BLaER1 (cell line): ENCODE data around the gene BIRC3.
A peak's percentile ranks its signal among the peaks of the same experiment; 100 is the strongest.

ENCODE experiments used
- H3K27ac ChIP-seq: shearing (Covaris generic); formaldehyde crosslinking; 2 replicates; pipeline ENCODE4 v1.8.1; 2022
- H3K27me3 ChIP-seq: shearing (Covaris generic); formaldehyde crosslinking; 2 replicates; pipeline ENCODE4 v1.8.1; 2022
- H3K36me3 ChIP-seq: shearing (Covaris generic); formaldehyde crosslinking; 2 replicates; pipeline ENCODE4 v1.8.1; 2022
- H3K4me1 ChIP-seq: shearing (Covaris generic); formaldehyde crosslinking; 2 replicates; pipeline ENCODE4 v1.8.1; 2022
- H3K4me2 ChIP-seq: shearing (Covaris generic); formaldehyde crosslinking; 2 replicates; pipeline ENCODE4 v1.8.1; 2022
- H3K4me3 ChIP-seq: shearing (Covaris generic); formaldehyde crosslinking; 2 replicates; pipeline ENCODE4 v1.8.1; 2022
- H3K9ac ChIP-seq: shearing (Covaris generic); formaldehyde crosslinking; 2 replicates; pipeline ENCODE4 v1.8.1; 2022
- H3K9me3 ChIP-seq: shearing (Covaris generic); formaldehyde crosslinking; 2 replicates; pipeline ENCODE4 v1.8.1; 2022
- H4K20me1 ChIP-seq: shearing (Covaris generic); formaldehyde crosslinking; 2 replicates; pipeline ENCODE4 v1.8.1; 2022
- Cebpa-rat ChIP-seq: shearing (Covaris generic); IDR thresholded peaks from 2 replicates; pipeline ENCODE4 v1.8.1; 2022

Gene BIRC3

DNA sequence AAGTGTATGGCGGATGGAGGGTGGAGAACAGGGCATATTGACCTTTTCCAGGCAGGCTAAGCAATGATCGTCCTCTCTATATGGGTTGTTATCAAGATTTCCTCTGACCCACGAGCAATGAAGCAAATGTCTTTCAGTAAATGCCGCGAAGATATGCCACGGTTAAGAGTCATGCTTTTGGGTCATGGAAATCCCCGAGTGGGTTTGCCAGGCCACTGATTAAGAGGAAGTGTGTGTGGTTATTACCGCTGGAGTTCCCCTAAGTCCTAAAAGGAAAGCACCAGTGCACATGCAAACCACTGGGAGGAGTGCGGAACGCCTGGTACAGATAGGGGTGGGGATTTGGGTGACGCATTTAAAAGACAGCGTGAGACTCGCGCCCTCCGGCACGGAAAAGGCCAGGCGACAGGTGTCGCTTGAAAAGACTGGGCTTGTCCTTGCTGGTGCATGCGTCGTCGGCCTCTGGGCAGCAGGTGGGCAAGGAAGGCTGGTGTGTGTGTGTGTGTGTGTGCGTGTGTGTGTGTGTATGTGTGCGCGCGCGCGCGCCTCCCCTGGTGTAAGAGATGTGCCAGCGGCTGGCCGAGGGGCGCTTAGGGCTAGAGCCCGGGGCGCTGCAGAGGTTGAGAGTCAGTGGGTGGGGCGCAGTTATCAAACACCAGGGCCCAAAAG, at the start of gene BIRC3:
TSS of gene BIRC3 (plus strand) at position 386 of the 669 bp plus-strand sequence. CDS start 7,026 bp downstream, outside the sequence.
- TF ChIP-seq Cebpa-rat, result no peak
- H4K20me1 ChIP-seq, result no peaks in the 10 kb centered on the region
- no peak within 1 kb of the TSS for H3K27ac ChIP-seq
- H3K4me3 ChIP-seq, result peak within 1 kb of the TSS; percentile 66
- H3K27me3 ChIP-seq, result no peaks in the 10 kb centered on the region
- H3K4me1 ChIP-seq, result peaks cover 37% of the 10 kb centered on the region
- no peaks in the 10 kb centered on the region for H3K9me3 ChIP-seq
- peak within 1 kb of the TSS; percentile 92 for H3K4me2 ChIP-seq
- H3K9ac ChIP-seq, result peak within 1 kb of the TSS; percentile 39; the same call in 1 of the 2 replicates
- H3K36me3 ChIP-seq, result no peaks in the 10 kb centered on the region

- no peak overlapping the region for H3K4me3 ChIP-seq
- H3K9me3 ChIP-seq, result no peaks in the 10 kb centered on the region
- H3K27me3 ChIP-seq, result no peaks in the 10 kb centered on the region
- no peak overlapping the region for H3K9ac ChIP-seq
- no peaks in the 10 kb centered on the region for H3K4me1 ChIP-seq
- H3K4me2 ChIP-seq, result no peak overlapping the region
- H3K27ac ChIP-seq, result no peak overlapping the region
- TF ChIP-seq Cebpa-rat, result no peak
- no peaks in the 10 kb centered on the region for H3K36me3 ChIP-seq
- no peaks in the 10 kb centered on the region for H4K20me1 ChIP-seq
These were observed 49.7 kb upstream of the BIRC3 start for GRCh38 chr11:102267609-102268008.

DNA sequence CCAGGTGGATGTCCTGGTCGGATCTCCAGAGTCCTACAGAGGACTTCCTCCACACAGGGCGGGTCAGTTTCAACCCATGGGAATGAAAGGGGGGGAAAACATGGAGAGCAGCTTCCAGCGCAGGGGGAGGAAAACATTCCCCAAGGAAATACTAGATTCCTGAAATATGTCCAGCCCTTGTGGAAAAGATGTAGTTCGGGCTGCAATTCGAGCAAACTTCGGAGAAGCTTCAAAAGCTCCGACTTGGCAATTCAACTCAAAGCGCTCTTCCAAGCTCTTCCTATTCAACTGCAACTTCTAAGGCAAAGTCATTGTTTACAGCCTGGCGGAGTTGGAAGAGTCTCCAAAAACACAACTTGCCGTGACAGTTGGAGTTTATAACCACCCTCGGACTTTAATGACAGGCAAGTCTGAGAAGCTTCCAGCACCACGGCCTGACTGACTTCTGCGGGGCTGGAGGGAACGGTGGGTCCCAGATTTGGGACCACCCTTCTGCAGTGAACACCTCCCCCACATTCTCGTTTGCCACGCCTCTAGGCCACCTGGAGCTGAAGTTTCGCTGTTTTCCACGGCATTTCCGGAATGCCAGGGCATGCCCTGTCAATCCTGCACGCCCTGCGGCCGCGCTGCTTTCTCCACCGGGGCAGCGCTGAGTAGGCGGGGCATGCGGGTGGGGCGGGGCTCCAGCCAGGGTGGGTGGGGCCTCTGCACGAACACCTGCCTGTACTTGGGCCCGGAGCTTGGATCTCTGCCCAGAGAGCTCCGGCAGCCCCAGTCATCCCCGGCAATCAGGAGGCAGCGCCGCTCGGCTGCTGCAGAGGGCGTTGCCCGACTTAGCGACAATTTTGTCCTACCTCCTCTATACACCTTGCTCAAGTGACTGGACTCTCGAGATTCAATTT, 49.0 kb upstream of the BIRC3 start:
- H4K20me1 ChIP-seq, result no peaks in the 10 kb centered on the region
- TF ChIP-seq Cebpa-rat, result no peak
- no peaks in the 10 kb centered on the region for H3K4me1 ChIP-seq
- H3K27me3 ChIP-seq, result no peaks in the 10 kb centered on the region
- no peak overlapping the region for H3K27ac ChIP-seq
- no peak overlapping the region for H3K9ac ChIP-seq
- H3K36me3 ChIP-seq, result no peaks in the 10 kb centered on the region
- no peak overlapping the region for H3K4me2 ChIP-seq
- H3K4me3 ChIP-seq, result no peak overlapping the region
- H3K9me3 ChIP-seq, result no peaks in the 10 kb centered on the region

DNA sequence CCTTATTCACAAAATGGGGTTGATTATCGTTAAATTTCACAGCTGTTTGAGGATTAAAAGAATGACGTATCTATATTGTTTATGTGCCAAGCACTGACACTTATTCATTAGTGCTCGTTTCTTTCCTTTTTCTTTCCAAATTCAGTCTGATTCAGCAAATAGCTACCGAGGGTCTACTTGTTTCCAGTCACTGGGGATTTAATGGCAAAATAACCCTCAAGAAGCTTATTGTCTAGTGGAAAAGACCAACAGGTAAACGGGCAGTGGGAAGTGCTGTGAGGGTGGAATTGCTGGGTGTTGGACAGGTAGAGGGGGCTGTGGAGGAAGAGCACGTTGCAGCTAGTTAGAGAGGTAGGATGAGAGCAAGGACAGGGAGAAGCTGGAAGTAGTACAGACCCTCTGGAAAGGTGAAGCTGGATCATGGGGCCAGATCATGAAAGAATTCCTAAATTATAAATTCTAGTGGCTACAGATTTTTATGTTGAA, 48.3 kb upstream of the BIRC3 start:
- Histone ChIP-seq H3K4me3 (no peak overlapping the region), H3K27ac (no peak overlapping the region), H3K4me2 (no peak overlapping the region), H3K9ac (no peak overlapping the region), H4K20me1 (no peaks in the 10 kb centered on the region), H3K27me3 (no peaks in the 10 kb centered on the region), H3K9me3 (no peaks in the 10 kb centered on the region), H3K36me3 (no peaks in the 10 kb centered on the region), H3K4me1 (no peaks in the 10 kb centered on the region)
- TF ChIP-seq Cebpa-rat, result no peak

- no peaks in the 10 kb centered on the region for H3K36me3 ChIP-seq
- TF ChIP-seq Cebpa-rat, result no peak
- H3K9me3 ChIP-seq, result no peaks in the 10 kb centered on the region
- H3K27ac ChIP-seq, result no peak overlapping the region
- no peaks in the 10 kb centered on the region for H3K27me3 ChIP-seq
- no peaks in the 10 kb centered on the region for H4K20me1 ChIP-seq
- no peak overlapping the region for H3K4me2 ChIP-seq
- no peak overlapping the region for H3K4me3 ChIP-seq
- H3K9ac ChIP-seq, result no peak overlapping the region
- H3K4me1 ChIP-seq, result no peaks in the 10 kb centered on the region
These were observed 47.4 kb upstream of the BIRC3 start for GRCh38 chr11:102269927-102270326.

DNA sequence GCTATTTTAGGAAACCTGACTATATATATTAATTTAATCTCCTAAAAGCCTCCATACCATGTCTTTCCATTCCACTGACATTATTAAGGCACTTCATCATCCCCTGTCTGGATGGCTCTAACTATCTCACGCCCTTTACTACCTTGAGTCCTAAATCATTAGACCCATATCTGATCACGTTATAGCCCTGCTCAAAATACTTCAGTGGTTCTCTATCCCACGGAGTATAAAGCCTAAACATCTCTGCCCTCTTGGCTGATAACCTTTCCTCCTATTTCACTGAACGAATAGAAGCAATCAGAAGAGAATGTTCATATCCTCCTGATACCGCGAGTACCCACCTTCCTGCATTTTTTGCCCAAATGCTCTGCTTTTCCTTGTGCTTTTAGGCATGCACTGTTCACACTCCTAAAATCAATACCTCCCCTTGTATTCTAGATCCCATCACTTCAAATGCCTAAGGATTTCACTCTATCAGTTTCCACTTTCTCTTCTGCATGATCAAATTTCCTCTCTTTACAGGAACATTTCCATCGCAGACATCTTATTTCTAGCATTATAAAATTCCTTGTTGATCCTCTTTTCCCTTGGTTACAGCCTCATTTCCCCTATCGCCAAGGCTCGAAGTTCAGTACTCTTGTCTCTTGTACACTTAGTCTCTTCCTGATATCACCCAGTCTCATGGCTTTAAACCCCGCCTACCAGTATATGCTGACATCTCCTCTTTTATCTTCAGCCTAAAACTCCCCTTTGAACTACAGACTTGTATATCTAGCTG, 45.0 kb upstream of the BIRC3 start:
- H3K4me3 ChIP-seq, result no peak overlapping the region
- H3K9me3 ChIP-seq, result no peaks in the 10 kb centered on the region
- no peaks in the 10 kb centered on the region for H3K36me3 ChIP-seq
- H3K27me3 ChIP-seq, result no peaks in the 10 kb centered on the region
- no peak overlapping the region for H3K27ac ChIP-seq
- no peak for TF ChIP-seq Cebpa-rat
- H3K4me1 ChIP-seq, result no peaks in the 10 kb centered on the region
- no peak overlapping the region for H3K9ac ChIP-seq
- H3K4me2 ChIP-seq, result no peak overlapping the region
- H4K20me1 ChIP-seq, result no peaks in the 10 kb centered on the region

- H3K27ac ChIP-seq, result no peak overlapping the region
- no peaks in the 10 kb centered on the region for H3K36me3 ChIP-seq
- H3K9ac ChIP-seq, result no peak overlapping the region
- no peak overlapping the region for H3K4me2 ChIP-seq
- no peak overlapping the region for H3K4me3 ChIP-seq
- no peaks in the 10 kb centered on the region for H3K9me3 ChIP-seq
- H3K27me3 ChIP-seq, result no peaks in the 10 kb centered on the region
- TF ChIP-seq Cebpa-rat, result no peak
- H3K4me1 ChIP-seq, result no peaks in the 10 kb centered on the region
- no peaks in the 10 kb centered on the region for H4K20me1 ChIP-seq
These were observed 42.7 kb upstream of the BIRC3 start for GRCh38 chr11:102274628-102275027.

DNA sequence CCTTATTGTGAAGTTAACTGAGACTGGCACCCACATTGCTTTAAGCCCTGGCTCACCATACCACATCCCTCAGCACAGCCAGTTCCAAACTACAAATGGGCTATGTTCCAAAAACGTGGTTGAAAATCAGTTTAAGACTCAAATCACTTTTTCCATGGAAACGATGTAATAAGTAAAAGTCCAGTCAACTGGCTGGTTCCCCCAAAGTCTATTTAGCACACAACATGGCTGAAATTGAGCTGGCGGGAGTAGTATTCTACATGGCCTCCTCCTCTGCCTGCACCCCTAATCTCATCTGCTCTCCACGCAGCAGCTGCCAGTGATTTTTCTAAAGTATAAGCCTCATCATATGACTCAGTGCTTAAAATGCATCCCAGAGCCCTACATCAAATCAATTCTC, 40.9 kb upstream of the BIRC3 start:
- no peak for TF ChIP-seq Cebpa-rat
- Histone ChIP-seq H3K9me3 (no peaks in the 10 kb centered on the region), H3K36me3 (no peaks in the 10 kb centered on the region), H3K4me1 (no peaks in the 10 kb centered on the region), H3K27me3 (no peaks in the 10 kb centered on the region), H4K20me1 (no peaks in the 10 kb centered on the region), H3K9ac (no peak overlapping the region), H3K4me2 (no peak overlapping the region), H3K4me3 (no peak overlapping the region), H3K27ac (no peak overlapping the region)

DNA sequence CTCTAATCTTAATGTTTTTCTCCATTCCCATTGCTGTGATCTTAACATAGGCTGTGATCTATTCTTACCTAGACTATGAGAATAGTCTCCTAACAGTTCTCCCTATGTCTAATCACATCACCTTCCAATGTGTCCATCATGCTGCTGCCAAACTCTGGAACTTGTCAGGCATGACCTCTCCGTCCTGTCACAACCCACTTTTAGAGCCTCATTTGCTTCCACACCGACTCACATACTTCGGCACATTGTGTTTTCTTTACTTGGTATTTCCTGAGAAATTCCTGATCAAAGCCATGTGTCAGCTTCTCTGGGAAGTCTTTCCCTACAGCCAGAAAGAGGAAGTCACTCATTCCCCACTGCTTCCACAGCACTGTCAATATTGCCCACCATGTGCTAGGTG, 40.5 kb upstream of the BIRC3 start:
- Histone ChIP-seq H3K4me3 (no peak overlapping the region), H3K4me2 (no peak overlapping the region), H3K9me3 (no peaks in the 10 kb centered on the region), H3K36me3 (no peaks in the 10 kb centered on the region), H4K20me1 (no peaks in the 10 kb centered on the region), H3K9ac (no peak overlapping the region), H3K4me1 (no peaks in the 10 kb centered on the region), H3K27me3 (no peaks in the 10 kb centered on the region), H3K27ac (no peak overlapping the region)
- no peak for TF ChIP-seq Cebpa-rat
